H9 (cell line): ENCODE measurements around the gene FLT3. TPM values are rescaled to one million over a fixed set of nuclear protein-coding genes. Genes with fewer than 3 reads are reported as not detected.

Experiments used
- DNase-seq: peaks from one replicate; pipeline ENCODE4 v3.0.0-alpha.2; 2017
- H2AFZ ChIP-seq: one replicate; pipeline ENCODE4 v1.6.1; 2013; ENCODE audit warnings: mild to moderate bottlenecking, low read length, control low read depth, moderate library complexity
- H2AK5ac ChIP-seq: 2 replicates; pipeline ENCODE4 v1.6.1; 2013; ENCODE audit warnings: low read length, control low read depth, mixed read lengths; ENCODE audit not compliant: insufficient read length
- H2BK120ac ChIP-seq: one replicate; pipeline ENCODE4 v1.6.1; 2013; ENCODE audit warnings: low read depth, mild to moderate bottlenecking, low read length, control low read depth, inconsistent platforms; ENCODE audit not compliant: poor library complexity, severe bottlenecking
- H2BK12ac ChIP-seq: 2 replicates; pipeline ENCODE4 v1.6.1; 2013; ENCODE audit warnings: low read length, control low read depth, mixed read lengths, low read depth; ENCODE audit not compliant: insufficient read length
- H2BK15ac ChIP-seq: 2 replicates; pipeline ENCODE4 v1.6.1; 2013; ENCODE audit warnings: low read depth, low read length, control low read depth
- H2BK20ac ChIP-seq: one replicate; pipeline ENCODE4 v1.6.1; 2013; ENCODE audit warnings: low read depth, mild to moderate bottlenecking, low read length, control low read depth, inconsistent platforms; ENCODE audit not compliant: poor library complexity, severe bottlenecking
- H2BK5ac ChIP-seq: 2 replicates; pipeline ENCODE4 v1.6.1; 2013; ENCODE audit warnings: low read length, control low read depth, mixed read lengths; ENCODE audit not compliant: insufficient read length
- H3K14ac ChIP-seq: 2 replicates; pipeline ENCODE4 v1.6.1; 2013; ENCODE audit warnings: low read length, control low read depth; ENCODE audit not compliant: insufficient read depth
- H3K18ac ChIP-seq: 2 replicates; pipeline ENCODE4 v1.6.1; 2013; ENCODE audit warnings: low read depth, mild to moderate bottlenecking, mixed read lengths, low read length, control low read depth; ENCODE audit not compliant: insufficient read length
- H3K23ac ChIP-seq: 2 replicates; pipeline ENCODE4 v1.6.1; 2013; ENCODE audit warnings: low read length, control low read depth, mixed read lengths, low read depth; ENCODE audit not compliant: insufficient read length
- H3K23me2 ChIP-seq: 2 replicates; pipeline ENCODE4 v1.6.1; 2013; ENCODE audit warnings: low read depth, mild to moderate bottlenecking, mixed read lengths, low read length, control low read depth; ENCODE audit not compliant: insufficient read length, poor library complexity, severe bottlenecking
- H3K27ac ChIP-seq: 2 replicates; pipeline ENCODE4 v1.5.1; 2013; ENCODE audit warnings: low read length, control low read depth, mixed read lengths, low read depth; ENCODE audit not compliant: insufficient read length
- H3K27me3 ChIP-seq: 2 replicates; pipeline ENCODE4 v1.6.1; 2013; ENCODE audit warnings: low read length, control low read depth, inconsistent platforms; ENCODE audit not compliant: insufficient read depth
- H3K4ac ChIP-seq: 2 replicates; pipeline ENCODE4 v1.6.1; 2013; ENCODE audit warnings: low read depth, mild to moderate bottlenecking, control low read depth, inconsistent platforms, low read length, moderate library complexity
- H3K4me1 ChIP-seq: 2 replicates; pipeline ENCODE4 v1.6.1; 2013; ENCODE audit warnings: low read length, control low read depth, inconsistent platforms; ENCODE audit not compliant: insufficient read depth
- H3K4me2 ChIP-seq: 2 replicates; pipeline ENCODE4 v1.6.1; 2013; ENCODE audit warnings: low read length, control low read depth, mixed read lengths; ENCODE audit not compliant: insufficient read length, insufficient read depth
- H3K56ac ChIP-seq: 2 replicates; pipeline ENCODE4 v1.6.1; 2013; ENCODE audit warnings: low read depth, mild to moderate bottlenecking, mixed read lengths, low read length, control low read depth; ENCODE audit not compliant: insufficient read length
- H3K79me1 ChIP-seq: 2 replicates; pipeline ENCODE4 v1.6.1; 2013; ENCODE audit warnings: low read depth, mild to moderate bottlenecking, moderate library complexity, low read length, control low read depth, inconsistent platforms; ENCODE audit not compliant: insufficient read depth, poor library complexity, severe bottlenecking
- H3K79me2 ChIP-seq: 2 replicates; pipeline ENCODE4 v1.6.1; 2013; ENCODE audit warnings: low read length, control low read depth, inconsistent platforms; ENCODE audit not compliant: insufficient read depth
- H3K9ac ChIP-seq: 2 replicates; pipeline ENCODE4 v1.6.1; 2013; ENCODE audit warnings: low read length, control low read depth, mixed read lengths; ENCODE audit not compliant: insufficient read length; ENCODE audit errors: extremely low read depth
- H3K9me3 ChIP-seq: one replicate; pipeline ENCODE4 v1.6.1; 2013; ENCODE audit warnings: low read depth, low read length, inconsistent platforms; ENCODE audit not compliant: control insufficient read depth
- H3T11ph ChIP-seq: one replicate; pipeline ENCODE4 v1.6.1; 2013; ENCODE audit warnings: mild to moderate bottlenecking, low read length, control low read depth, inconsistent platforms
- H4K20me1 ChIP-seq: one replicate; pipeline ENCODE4 v1.6.1; 2013; ENCODE audit not compliant: control insufficient read depth, insufficient read length, insufficient read depth
- H4K5ac ChIP-seq: 2 replicates; pipeline ENCODE4 v1.6.1; 2013; ENCODE audit warnings: low read depth, mild to moderate bottlenecking, mixed read lengths, low read length, control low read depth; ENCODE audit not compliant: insufficient read length
- H4K8ac ChIP-seq: replicated peaks from 2 replicates; pipeline ENCODE4 v1.6.1; 2013; ENCODE audit warnings: low read length, control low read depth, mixed read lengths, low read depth; ENCODE audit not compliant: insufficient read length
- H4K91ac ChIP-seq: 2 replicates; pipeline ENCODE4 v1.6.1; 2013; ENCODE audit warnings: low read depth, mild to moderate bottlenecking, moderate library complexity, mixed read lengths, low read length, control low read depth; ENCODE audit not compliant: insufficient read length
- H3K27ac Mint-ChIP-seq, 3 experiments: 2 replicates in 2 of 3; 3 replicates in 1 of 3; pipeline ENCODE4 v1.8.0; 2020 to 2021; ENCODE audit warnings: mixed read lengths in 3 of 3, mild to moderate bottlenecking in 1 of 3, moderate library complexity in 1 of 3
- H3K27me3 Mint-ChIP-seq: 2 replicates; pipeline ENCODE4 v1.8.0; 2021; ENCODE audit warnings: low read depth, mild to moderate bottlenecking, moderate library complexity, mixed read lengths
- H3K36me3 Mint-ChIP-seq, 3 experiments: 2 replicates in 2 of 3; 3 replicates in 1 of 3; pipeline ENCODE4 v1.8.0; 2020 to 2021; ENCODE audit warnings: low read depth in 3 of 3, mixed read lengths in 3 of 3; ENCODE audit not compliant: insufficient read depth in 1 of 3
- H3K4me1 Mint-ChIP-seq, 2 experiments: 2 replicates each; pipeline ENCODE4 v1.8.0; 2020; ENCODE audit warnings: mixed read lengths in 2 of 2
- H3K4me3 Mint-ChIP-seq, 2 experiments: 2 replicates in 1 of 2; 3 replicates in 1 of 2; pipeline ENCODE4 v1.8.0; 2020 to 2021; ENCODE audit warnings: mild to moderate bottlenecking in 2 of 2, mixed read lengths in 2 of 2, moderate library complexity in 1 of 2
- H3K9me3 Mint-ChIP-seq, 2 experiments: 2 replicates in 1 of 2; 3 replicates in 1 of 2; pipeline ENCODE4 v1.8.0; 2020; ENCODE audit warnings: mild to moderate bottlenecking in 2 of 2, mixed read lengths in 2 of 2, moderate library complexity in 1 of 2
- WGBS: extraction: QIAGEN DNeasy Blood & Tissue Kit; methylation state at CpG from one replicate; pipeline ENCODE4 v1.1.7; 2013; ENCODE audit warnings: missing lambda C conversion rate, low lambda C conversion rate, mixed read lengths; ENCODE audit not compliant: insufficient read length; ENCODE audit errors: extremely low coverage; 5-methylcytosine and 5-hydroxymethylcytosine counted together
- total RNA-seq: library from RNA; stranded (reverse); gene quantifications from 2 replicates; pipeline ENCODE4 v1.2.1, GENCODE V29; 2021
- TF ChIP-seq, protein P1 (sequence below): fragments of 200-600 bp; sonication (generic); conservative IDR thresholded peaks from 3 replicates; pipeline ENCODE4 v1.8.0; 2021; ENCODE audit warnings: antibody characterized with exemption, mild to moderate bottlenecking

FLT3 gene
- total RNA-seq, 1 experiment from 2014 or later: 0.44 TPM

DNA sequence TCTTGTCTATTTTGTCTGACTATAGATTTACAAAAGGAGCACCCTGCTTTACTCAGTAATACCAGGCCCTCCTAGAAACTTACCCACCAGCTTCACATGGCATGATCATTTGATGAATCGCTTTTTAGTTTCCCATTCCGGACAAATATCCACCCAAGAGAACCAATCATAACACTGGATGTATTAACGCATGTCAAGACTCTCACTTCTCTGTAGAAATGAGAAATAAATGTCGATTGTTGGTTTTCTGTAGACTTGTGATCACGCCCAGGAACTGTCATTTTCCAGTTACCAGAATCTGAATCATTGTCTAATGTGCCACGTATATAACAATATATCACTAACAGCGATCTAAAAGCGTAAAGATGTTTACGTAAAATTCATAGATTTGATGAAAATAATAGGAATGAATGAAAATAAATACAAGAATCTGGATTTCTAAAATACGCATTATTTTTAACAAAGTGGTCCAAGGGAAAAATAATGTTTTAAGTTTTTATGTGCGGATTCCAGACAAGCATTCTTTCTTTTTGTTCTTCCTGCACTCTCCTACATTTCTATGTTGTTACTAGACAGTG is 145.3 kb downstream of the FLT3 start:
- WGBS: 100% methylated on average over 2 of the region's 11 CpGs
- H2BK5ac ChIP-seq: no peak overlapping the region
- H4K8ac ChIP-seq: no peak overlapping the region
- H3K79me2 ChIP-seq: no peaks in the 10 kb centered on the region
- no peak overlapping the region for H2AFZ ChIP-seq
- no peak overlapping the region for H2BK120ac ChIP-seq
- no peak overlapping the region for H3K27ac ChIP-seq
- Mint-ChIP-seq H3K4me3 (no peak overlapping the region), H3K4me1 (peaks cover 0 to 13% of the 10 kb centered on the region in 2 experiments; a peak in 2 of 4 replicates), H3K27me3 (peaks cover 98% of the 10 kb centered on the region), H3K27ac (no peak overlapping the region), H3K9me3 (peaks cover 5 to 10% of the 10 kb centered on the region in 2 experiments; a peak in 3 of 5 replicates), H3K36me3 (no peaks in the 10 kb centered on the region)
- H3K4me1 ChIP-seq: no peaks in the 10 kb centered on the region; the same call in 1 of the 2 replicates
- DNase-seq: no peak
- H2BK15ac ChIP-seq: no peak overlapping the region
- H3K4ac ChIP-seq: no peak overlapping the region
- peaks cover 7% of the 10 kb centered on the region for H3K23me2 ChIP-seq
- no peak overlapping the region for H2BK12ac ChIP-seq
- TF ChIP-seq, protein P1, sequence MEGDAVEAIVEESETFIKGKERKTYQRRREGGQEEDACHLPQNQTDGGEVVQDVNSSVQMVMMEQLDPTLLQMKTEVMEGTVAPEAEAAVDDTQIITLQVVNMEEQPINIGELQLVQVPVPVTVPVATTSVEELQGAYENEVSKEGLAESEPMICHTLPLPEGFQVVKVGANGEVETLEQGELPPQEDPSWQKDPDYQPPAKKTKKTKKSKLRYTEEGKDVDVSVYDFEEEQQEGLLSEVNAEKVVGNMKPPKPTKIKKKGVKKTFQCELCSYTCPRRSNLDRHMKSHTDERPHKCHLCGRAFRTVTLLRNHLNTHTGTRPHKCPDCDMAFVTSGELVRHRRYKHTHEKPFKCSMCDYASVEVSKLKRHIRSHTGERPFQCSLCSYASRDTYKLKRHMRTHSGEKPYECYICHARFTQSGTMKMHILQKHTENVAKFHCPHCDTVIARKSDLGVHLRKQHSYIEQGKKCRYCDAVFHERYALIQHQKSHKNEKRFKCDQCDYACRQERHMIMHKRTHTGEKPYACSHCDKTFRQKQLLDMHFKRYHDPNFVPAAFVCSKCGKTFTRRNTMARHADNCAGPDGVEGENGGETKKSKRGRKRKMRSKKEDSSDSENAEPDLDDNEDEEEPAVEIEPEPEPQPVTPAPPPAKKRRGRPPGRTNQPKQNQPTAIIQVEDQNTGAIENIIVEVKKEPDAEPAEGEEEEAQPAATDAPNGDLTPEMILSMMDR: no peak
- H2BK20ac ChIP-seq: no peak overlapping the region
- no peaks in the 10 kb centered on the region for H3K79me1 ChIP-seq
- no peak overlapping the region for H2AK5ac ChIP-seq
- H3K9ac ChIP-seq: no peak overlapping the region
- no peak overlapping the region for H3K56ac ChIP-seq
- no peak overlapping the region for H3K23ac ChIP-seq
- H4K20me1 ChIP-seq: no peaks in the 10 kb centered on the region
- H3K9me3 ChIP-seq: no peaks in the 10 kb centered on the region
- no peak overlapping the region for H3K14ac ChIP-seq
- peak overlapping the region; percentile 65 for H3K4me2 ChIP-seq
- no peak overlapping the region for H4K91ac ChIP-seq
- no peak overlapping the region for H3T11ph ChIP-seq
- H3K18ac ChIP-seq: no peak overlapping the region
- H3K27me3 ChIP-seq: peaks cover 78% of the 10 kb centered on the region
- no peak overlapping the region for H4K5ac ChIP-seq
